ENCODE results near the gene TRIM2.

Gene TRIM2

DNA sequence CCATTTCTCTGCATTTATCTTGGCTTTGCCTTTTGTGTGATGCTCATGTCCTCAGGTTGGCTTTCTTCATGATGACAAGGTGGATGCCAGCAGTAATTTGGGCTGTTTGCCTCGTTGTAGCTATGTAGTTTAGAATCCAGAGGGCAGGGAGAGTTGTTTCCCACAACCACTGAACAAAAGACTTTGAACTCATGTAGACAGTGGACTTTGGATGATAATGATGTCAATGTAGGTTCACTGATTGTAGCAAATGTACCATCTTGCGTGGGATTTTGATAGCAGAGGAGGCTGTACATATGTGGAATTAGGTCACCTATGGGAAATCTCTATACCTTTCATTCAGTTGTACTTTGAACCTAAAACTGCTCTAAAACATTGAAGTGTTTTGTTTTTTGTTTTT, 181.5 kb downstream of the TRIM2 start:
- DNase-seq = no peak
- Mint-ChIP-seq H3K4me3 (no peak overlapping the region), H3K9me3 (no peaks in the 10 kb centered on the region), H3K27ac (no peak overlapping the region), H3K36me3 (ENCODE audit: low read depth) (peaks cover 4% of the 10 kb centered on the region), H3K4me1 (ENCODE audit: low read depth) (no peaks in the 10 kb centered on the region), H3K27me3 (no peaks in the 10 kb centered on the region)

DNA sequence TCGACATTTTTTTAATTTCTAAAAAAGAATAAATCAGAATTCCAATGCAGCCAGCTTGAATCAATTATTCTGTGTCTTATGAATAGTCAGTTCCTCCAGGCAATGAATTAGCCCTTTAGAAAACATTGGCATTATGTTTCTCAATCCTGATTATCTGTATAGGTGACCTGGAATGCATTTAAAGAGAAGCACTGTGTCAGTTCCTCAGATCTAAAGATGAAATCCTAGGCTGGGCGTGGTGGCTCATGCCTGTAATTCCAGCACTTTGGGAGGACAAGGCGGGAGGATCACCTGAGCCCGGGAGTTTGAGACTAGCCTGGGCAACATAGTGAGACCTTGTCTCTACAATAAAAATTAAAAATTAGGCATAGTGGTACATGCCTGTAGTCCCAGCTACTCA, 183.7 kb downstream of the TRIM2 start:
- Mint-ChIP-seq H3K36me3 (ENCODE audit: low read depth) (peaks cover 5% of the 10 kb centered on the region), H3K4me3 (no peak overlapping the region), H3K4me1 (ENCODE audit: low read depth) (no peaks in the 10 kb centered on the region), H3K27ac (no peak overlapping the region), H3K9me3 (no peaks in the 10 kb centered on the region), H3K27me3 (no peaks in the 10 kb centered on the region)
- DNase-seq = no peak
